LNCaP clone FGC (cell line): ENCODE measurements around the gene SCO2.
"Not testable (repeated sequence)": the region's sequence is repeated elsewhere in the genome, so short reads cannot be mapped to it uniquely, and the experiment has no call there.

Experiments
- DNase-seq: peaks from one replicate; pipeline ENCODE4 v3.0.0-alpha.2; 2011; ENCODE audit warnings: low read depth
- H3K4me3 ChIP-seq: 2 replicates; pipeline ENCODE4 v1.5.1; 2011; ENCODE audit warnings: mild to moderate bottlenecking, low read depth, low read length, control low read depth
- CTCF ChIP-seq: IDR thresholded peaks from 2 replicates; pipeline ENCODE4 v1.5.1; 2012; ENCODE audit warnings: mild to moderate bottlenecking; ENCODE audit not compliant: control insufficient read depth, insufficient read depth; ENCODE audit errors: extremely low read depth

SCO2 gene

GRCh38 chr22:50545522-50546325 lies 20.3 kb upstream of the SCO2 start, which contains the start of gene KLHDC7B:
TSS of gene KLHDC7B (plus strand) at chr22:50545899. CDS start at chr22:50546244, 345 bp downstream.
- DNase-seq = no peak
- H3K4me3 ChIP-seq = no peak within 1 kb of the TSS
- TF ChIP-seq CTCF = no peak

GRCh38 chr22:50544746-50545253 lies 19.4 kb upstream of the SCO2 start:
- no peak for TF ChIP-seq CTCF
- DNase-seq = no peak
- no peak overlapping the region for H3K4me3 ChIP-seq

GRCh38 chr22:50544078-50544745 lies 18.8 kb upstream of the SCO2 start:
- no peak for TF ChIP-seq CTCF
- H3K4me3 ChIP-seq = no peak overlapping the region
- no peak for DNase-seq

GRCh38 chr22:50542416-50542927 lies 17.1 kb upstream of the SCO2 start:
- no peak for DNase-seq
- no peak for TF ChIP-seq CTCF
- H3K4me3 ChIP-seq = no peak overlapping the region

GRCh38 chr22:50541667-50542026 lies 16.2 kb upstream of the SCO2 start:
- not testable (repeated sequence) for DNase-seq, H3K4me3 ChIP-seq

- no peak for DNase-seq
- H3K4me3 ChIP-seq = no peak overlapping the region
- TF ChIP-seq CTCF = no peak
Measured at GRCh38 chr22:50540381-50540780, 15.0 kb upstream of the SCO2 start.

GRCh38 chr22:50537765-50538164 lies 12.4 kb upstream of the SCO2 start:
- TF ChIP-seq CTCF = no peak
- no peak overlapping the region for H3K4me3 ChIP-seq
- no peak for DNase-seq
